ENCODE data around the gene GNL1. TPM values are rescaled to one million over a fixed set of nuclear protein-coding genes. Genes with fewer than 3 reads are reported as not detected.

Gene GNL1
- polyA plus RNA-seq, 3 donors from 2014 or later: 32.6 to 38.6 (median 35.0) TPM

DNA sequence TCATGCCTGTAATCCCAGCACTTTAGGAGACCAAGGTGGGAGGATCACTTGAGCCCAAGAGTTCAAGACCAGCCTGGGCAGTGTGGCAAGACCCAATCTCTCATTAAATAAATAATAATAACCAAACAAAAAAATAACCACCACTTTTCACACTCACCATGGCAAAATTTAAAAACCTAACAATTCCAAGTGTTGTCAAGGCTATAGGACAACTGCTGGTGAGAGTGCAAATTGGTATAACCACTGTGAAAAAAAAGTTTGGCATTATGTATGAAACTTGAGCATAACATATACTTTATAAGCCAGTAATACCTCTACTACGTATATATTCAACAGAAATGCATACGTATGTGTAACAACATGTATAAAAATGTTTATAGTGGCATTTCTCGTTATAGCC, 4.6 kb upstream of the GNL1 start:
- Mint-ChIP-seq H3K4me3 (no peak overlapping the region), H3K36me3 (peaks cover 0 to 18% (median 11%) of the 10 kb centered on the region in 3 donors), H3K27ac (no peak overlapping the region), H3K9me3 (peaks cover 0 to 2% (median 0%) of the 10 kb centered on the region in 6 donors), H3K4me1 (peaks cover 23 to 30% of the 10 kb centered on the region in 2 donors), H3K27me3 (ENCODE audit: low read depth in 3 of 3) (peaks cover 10 to 16% (median 15%) of the 10 kb centered on the region in 3 donors)
- DNase-seq: no peak

DNA sequence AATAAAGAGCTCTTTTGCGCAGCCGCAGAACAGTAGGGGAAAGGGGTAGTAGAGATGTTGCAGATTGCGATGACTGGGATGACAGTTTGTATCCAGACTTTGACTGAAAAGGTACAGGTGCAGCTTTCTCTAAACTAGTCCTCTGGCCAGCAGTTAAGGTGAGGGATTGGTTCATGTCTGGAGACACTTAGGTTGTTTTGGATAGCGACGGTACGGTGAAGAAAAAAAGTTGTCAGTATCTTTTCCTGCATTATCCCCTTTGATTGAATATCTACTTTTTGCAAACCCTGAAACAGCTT, 1.3 kb upstream of the GNL1 start:
- Mint-ChIP-seq H3K27ac (peak overlapping the region; percentile 98 to 100 (median 99)), H3K4me1 (peaks cover 31 to 40% of the 10 kb centered on the region in 2 donors), H3K36me3 (peaks cover 4 to 18% (median 5%) of the 10 kb centered on the region in 3 donors), H3K4me3 (peak overlapping the region; percentile 96 to 100 (median 99)), H3K27me3 (ENCODE audit: low read depth in 3 of 3) (peaks cover 15 to 22% (median 16%) of the 10 kb centered on the region in 3 donors), H3K9me3 (peaks cover 0 to 2% (median 0%) of the 10 kb centered on the region in 6 donors)
- DNase-seq: no peak

DNA sequence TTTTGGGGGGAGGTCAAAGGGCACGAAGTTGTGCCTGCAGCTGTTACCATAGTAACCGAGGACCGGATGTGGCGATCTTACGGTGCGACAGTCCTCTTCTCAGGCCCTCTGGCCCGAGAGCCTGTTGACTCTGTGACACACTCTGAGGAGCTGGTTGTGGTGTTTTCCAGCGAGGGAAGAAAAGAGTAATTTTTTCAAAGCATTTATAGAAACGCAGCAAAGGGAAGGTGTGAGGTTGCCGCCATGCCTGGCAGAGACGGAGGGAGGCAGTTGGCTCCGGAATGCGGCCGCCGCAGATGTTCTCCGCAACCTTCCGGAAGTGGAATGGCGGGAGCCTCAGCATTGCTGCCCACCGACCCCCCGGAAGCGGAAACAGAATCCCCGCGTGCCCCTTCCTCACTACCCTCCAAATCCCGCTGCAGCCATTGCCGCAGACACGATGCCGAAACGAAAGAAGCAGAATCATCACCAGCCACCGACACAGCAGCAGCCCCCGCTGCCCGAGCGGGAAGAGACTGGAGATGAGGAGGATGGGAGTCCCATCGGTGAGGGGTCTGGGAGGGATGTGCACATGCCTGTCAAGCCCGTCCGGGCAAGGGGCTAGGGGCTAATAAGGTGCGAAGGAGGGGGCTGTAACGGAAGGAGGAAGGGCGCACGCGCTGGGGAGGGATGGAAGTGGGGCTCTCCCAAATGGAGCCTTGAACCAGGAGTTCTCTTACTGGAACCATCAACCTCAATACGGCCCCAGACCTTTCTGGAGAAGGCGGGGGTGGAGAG, 805 bp upstream of the GNL1 start, which contains the start of gene PRR3:
TSS of gene PRR3 (plus strand) at position 390 of the 777 bp plus-strand sequence. CDS start at position 440, 50 bp downstream.
- Mint-ChIP-seq H3K36me3 (peaks cover 4 to 18% (median 6%) of the 10 kb centered on the region in 3 donors), H3K4me1 (peaks cover 31 to 40% of the 10 kb centered on the region in 2 donors), H3K9me3 (peaks cover 0 to 2% (median 0%) of the 10 kb centered on the region in 6 donors), H3K27ac (peak within 1 kb of the TSS; percentile 98 to 100 (median 99)), H3K27me3 (ENCODE audit: low read depth in 3 of 3) (peaks cover 16 to 22% (median 17%) of the 10 kb centered on the region in 3 donors), H3K4me3 (peak within 1 kb of the TSS; percentile 96 to 100 (median 99))
- peak; percentile 91 to 93 (median 91) for DNase-seq

DNA sequence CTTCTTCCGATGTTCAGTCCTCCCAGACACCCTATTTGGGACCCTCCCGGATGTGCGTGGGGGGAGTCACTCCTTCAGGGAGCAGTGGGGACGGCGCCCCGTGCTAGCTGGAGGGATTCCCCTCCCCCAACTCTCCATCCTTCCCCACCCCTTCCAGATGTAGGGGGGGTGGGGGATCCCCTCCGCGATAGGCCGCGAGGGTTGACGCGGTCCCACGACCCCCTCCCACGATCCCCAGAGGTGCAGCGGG, 548 bp downstream of the GNL1 start:
- Mint-ChIP-seq H3K27ac (peak overlapping the region; percentile 98 to 100 (median 99)), H3K4me1 (peaks cover 31 to 40% of the 10 kb centered on the region in 2 donors), H3K9me3 (peaks cover 0 to 2% (median 0%) of the 10 kb centered on the region in 6 donors), H3K4me3 (peak overlapping the region; percentile 96 to 100 (median 99)), H3K27me3 (ENCODE audit: low read depth in 3 of 3) (peaks cover 16 to 22% (median 17%) of the 10 kb centered on the region in 3 donors), H3K36me3 (peaks cover 10 to 31% (median 17%) of the 10 kb centered on the region in 3 donors)
- no peak for DNase-seq

GRCh38 chr6:30554962-30555815, 1.1 kb downstream of the GNL1 start:
- DNase-seq: no peak

DNA sequence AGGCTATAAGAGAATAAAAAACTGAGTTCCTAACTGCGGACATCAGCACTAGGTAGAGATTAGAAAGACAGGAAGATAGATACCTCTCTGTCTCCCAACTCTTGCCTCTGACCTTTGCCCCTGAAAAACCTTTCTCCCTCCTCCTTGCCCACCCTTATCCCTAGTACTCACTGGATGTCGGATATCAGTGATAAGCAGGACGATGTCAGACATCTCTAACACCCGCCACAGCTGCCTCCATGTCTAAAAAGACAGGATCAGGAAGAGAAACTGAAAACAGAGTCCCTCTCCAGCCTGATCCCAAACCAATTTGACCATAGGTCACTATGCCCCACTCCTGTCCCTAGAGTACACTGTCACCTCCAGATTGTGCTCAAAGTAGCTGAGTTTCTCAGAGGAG, 1.9 kb downstream of the GNL1 start:
- Mint-ChIP-seq H3K4me1 (peaks cover 29 to 35% of the 10 kb centered on the region in 2 donors), H3K27ac (peak overlapping the region; percentile 98 to 100 (median 99)), H3K36me3 (peaks cover 16 to 39% (median 29%) of the 10 kb centered on the region in 3 donors), H3K4me3 (peak overlapping the region; percentile 34 to 100 (median 98)), H3K27me3 (ENCODE audit: low read depth in 3 of 3) (peaks cover 16 to 26% (median 17%) of the 10 kb centered on the region in 3 donors), H3K9me3 (peaks cover 0 to 2% (median 0%) of the 10 kb centered on the region in 6 donors)
- no peak for DNase-seq

More at GRCh38 chr6:30554962-30555815, 1.1 kb downstream of the GNL1 start:
- Mint-ChIP-seq H3K36me3 (peaks cover 14 to 37% (median 22%) of the 10 kb centered on the region in 3 donors), H3K27ac (peak overlapping the region; percentile 98 to 100 (median 99)), H3K9me3 (peaks cover 0 to 2% (median 0%) of the 10 kb centered on the region in 6 donors), H3K27me3 (ENCODE audit: low read depth in 3 of 3) (peaks cover 16 to 26% (median 17%) of the 10 kb centered on the region in 3 donors), H3K4me1 (peaks cover 31 to 40% of the 10 kb centered on the region in 2 donors), H3K4me3 (peak overlapping the region; percentile 96 to 100 (median 99))

- Mint-ChIP-seq H3K4me3 (no peak overlapping the region), H3K4me1 (peaks cover 15 to 16% of the 10 kb centered on the region in 2 donors), H3K27me3 (ENCODE audit: low read depth in 3 of 3) (peaks cover 2 to 8% (median 7%) of the 10 kb centered on the region in 3 donors), H3K27ac (peak overlapping the region in 1 of 6 donors; percentile 41), H3K36me3 (peaks cover 33 to 65% (median 35%) of the 10 kb centered on the region in 3 donors), H3K9me3 (no peaks in the 10 kb centered on the region)
- DNase-seq: no peak
Observed at GRCh38 chr6:30548375-30548774, 7.9 kb downstream of the GNL1 start.

DNA sequence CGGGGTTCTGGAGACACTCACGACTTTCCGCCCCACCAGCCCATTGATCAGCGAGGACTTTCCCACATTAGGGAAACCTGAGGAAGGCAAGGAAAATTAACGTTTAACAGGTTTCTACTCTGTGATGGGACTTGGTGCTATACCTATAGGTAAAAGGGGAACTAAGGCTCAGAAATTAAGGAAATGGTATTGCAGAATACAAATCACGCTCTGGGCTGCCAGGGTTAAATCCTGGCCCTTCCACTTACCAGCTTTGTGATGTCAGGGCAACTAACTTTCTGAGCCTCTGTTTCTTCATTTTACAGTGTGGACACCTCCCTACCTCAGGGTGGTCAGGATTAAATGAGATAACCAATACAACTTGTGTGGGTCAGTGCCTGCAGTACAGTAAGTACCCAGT, 8.8 kb downstream of the GNL1 start:
- no peaks in the 10 kb centered on the region for H3K9me3 Mint-ChIP-seq
- H3K4me3 Mint-ChIP-seq: no peak overlapping the region
- H3K4me1 Mint-ChIP-seq: peaks cover 23 to 25% of the 10 kb centered on the region in 2 donors
- no peak for DNase-seq
- peaks cover 3 to 9% (median 7%) of the 10 kb centered on the region in 3 donors for H3K27me3 Mint-ChIP-seq (ENCODE audit: low read depth in 3 of 3)
- no peak overlapping the region for H3K27ac Mint-ChIP-seq
- peaks cover 29 to 56% (median 35%) of the 10 kb centered on the region in 3 donors for H3K36me3 Mint-ChIP-seq

GRCh38 chr6:30544666-30545272, 11.5 kb downstream of the GNL1 start:
- H3K4me1 Mint-ChIP-seq: peaks cover 34 to 37% of the 10 kb centered on the region in 2 donors
- DNase-seq: peak; percentile 48 to 61 (median 60)
- H3K9me3 Mint-ChIP-seq: no peaks in the 10 kb centered on the region
- H3K4me3 Mint-ChIP-seq: peak overlapping the region in 4 of 5 donors; percentile 21 to 57 (median 34)
- H3K36me3 Mint-ChIP-seq: peaks cover 13 to 32% (median 17%) of the 10 kb centered on the region in 3 donors
- peak overlapping the region; percentile 35 to 88 (median 64) for H3K27ac Mint-ChIP-seq
- peaks cover 3 to 14% (median 4%) of the 10 kb centered on the region in 3 donors for H3K27me3 Mint-ChIP-seq (ENCODE audit: low read depth in 3 of 3)

DNA sequence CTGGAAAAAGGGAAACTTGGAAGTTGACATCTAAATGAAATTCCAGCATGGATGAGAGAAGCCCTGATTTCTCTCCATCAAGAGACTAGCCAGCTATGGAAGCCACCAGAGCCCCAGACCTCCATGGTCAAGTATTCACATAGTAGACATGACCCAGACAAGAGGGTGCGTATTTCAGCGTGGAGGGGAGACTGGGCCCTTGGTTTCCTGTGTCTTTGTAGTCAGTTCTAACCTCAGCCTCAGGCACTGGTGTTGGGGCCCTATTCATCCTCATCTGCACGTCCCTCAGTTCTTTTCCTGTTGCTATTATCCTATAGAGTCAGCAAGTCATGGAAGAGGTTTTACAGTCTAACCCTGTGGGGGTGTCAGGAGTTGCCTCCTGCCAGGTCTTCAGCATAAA, 12.5 kb downstream of the GNL1 start:
- peaks cover 7 to 23% (median 13%) of the 10 kb centered on the region in 3 donors for H3K36me3 Mint-ChIP-seq
- DNase-seq: peak in 2 of 3 donors; percentile 33 to 37
- peak overlapping the region in 3 of 5 donors; percentile 18 to 48 (median 19) for H3K4me3 Mint-ChIP-seq
- peak overlapping the region; percentile 56 to 88 (median 64) for H3K27ac Mint-ChIP-seq
- no peaks in the 10 kb centered on the region for H3K9me3 Mint-ChIP-seq
- H3K4me1 Mint-ChIP-seq: peaks cover 34 to 37% of the 10 kb centered on the region in 2 donors
- H3K27me3 Mint-ChIP-seq (ENCODE audit: low read depth in 3 of 3): peaks cover 3 to 11% (median 4%) of the 10 kb centered on the region in 3 donors

GRCh38 chr6:30542915-30543314, 13.4 kb downstream of the GNL1 start:
- DNase-seq: no peak
- H3K27me3 Mint-ChIP-seq (ENCODE audit: low read depth in 3 of 3): peaks cover 3 to 7% (median 4%) of the 10 kb centered on the region in 3 donors
- H3K4me1 Mint-ChIP-seq: peaks cover 34 to 37% of the 10 kb centered on the region in 2 donors
- peak overlapping the region; percentile 77 to 90 (median 83) for H3K4me3 Mint-ChIP-seq
- peaks cover 0 to 15% (median 7%) of the 10 kb centered on the region in 3 donors for H3K36me3 Mint-ChIP-seq
- H3K9me3 Mint-ChIP-seq: no peaks in the 10 kb centered on the region
- peak overlapping the region; percentile 84 to 92 (median 88) for H3K27ac Mint-ChIP-seq

GRCh38 chr6:30542404-30542725, 13.9 kb downstream of the GNL1 start:
- DNase-seq: peak in 2 of 3 donors; percentile 36 to 44
- Mint-ChIP-seq H3K27me3 (ENCODE audit: low read depth in 3 of 3) (peaks cover 3 to 7% (median 4%) of the 10 kb centered on the region in 3 donors), H3K9me3 (no peaks in the 10 kb centered on the region), H3K4me3 (peak overlapping the region; percentile 77 to 90 (median 83)), H3K27ac (peak overlapping the region; percentile 84 to 92 (median 88)), H3K36me3 (peaks cover 0 to 15% (median 7%) of the 10 kb centered on the region in 3 donors), H3K4me1 (peaks cover 34 to 37% of the 10 kb centered on the region in 2 donors)

All from immature natural killer cell (primary cell).